Subcutaneous adipose tissue (tissue), 4 donors: ENCODE measurements around the gene CAMKK1. TPM values are rescaled to one million over a fixed set of nuclear protein-coding genes. Genes with fewer than 3 reads are reported as not detected.

Experiments used
- CTCF ChIP-seq: fragments of 450-650 bp; IDR thresholded peaks from one replicate; pipeline ENCODE4 v1.5.1; 2016; ENCODE audit warnings: low read depth, mild to moderate bottlenecking, control low read depth, antibody characterized with exemption, moderate library complexity
- total RNA-seq, 4 donors: library from RNA; depleted of rRNA; stranded (reverse); fragments of >200 nt; gene quantifications; one replicate each; pipeline ENCODE4 v1.1.0, GENCODE V29; 2016

Gene CAMKK1
- total RNA-seq, 4 donors from 2014 or later: 3.2 to 6.6 (median 3.8) TPM

- TF ChIP-seq CTCF: no peak
These were observed 17.8 kb upstream of the CAMKK1 start for GRCh38 chr17:3910420-3911270.

- TF ChIP-seq CTCF: no peak
These were observed 16.4 kb upstream of the CAMKK1 start for GRCh38 chr17:3909257-3909656.

DNA sequence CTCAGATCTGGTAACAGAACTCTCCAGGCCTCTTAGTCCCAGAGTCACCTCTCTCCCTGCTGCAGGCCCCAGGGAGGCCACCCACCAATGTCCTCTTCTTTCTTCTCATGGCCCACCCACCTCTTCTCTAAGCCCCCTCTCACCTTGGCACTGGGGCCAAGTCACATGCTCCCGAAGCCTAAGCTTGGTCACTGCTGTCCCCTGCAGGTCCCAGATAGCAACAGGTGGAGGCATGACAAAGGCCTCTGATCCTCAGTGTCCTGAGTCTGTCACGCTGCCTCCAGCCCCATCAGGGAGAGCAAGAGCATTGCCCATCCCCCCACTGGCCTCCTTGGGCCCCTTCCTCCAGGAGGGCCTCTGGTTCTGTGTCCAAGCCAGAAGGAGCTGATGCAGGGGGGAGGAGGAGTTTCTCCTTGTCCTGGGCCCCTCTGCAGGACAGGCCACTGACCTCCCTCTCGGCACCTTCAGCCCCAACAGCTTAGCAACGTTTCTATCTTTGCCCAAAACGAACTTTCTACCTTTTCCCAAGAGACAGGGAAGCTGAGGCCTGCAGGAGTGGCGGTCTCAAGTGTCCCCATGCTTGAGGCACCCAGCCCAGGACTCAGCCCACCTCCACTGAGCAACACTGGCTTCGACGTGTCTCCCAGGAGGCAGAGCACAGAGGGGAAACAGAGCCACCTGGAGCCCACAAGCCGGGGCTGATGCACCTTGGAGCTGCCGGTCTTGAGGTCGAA is 14.8 kb upstream of the CAMKK1 start:
- TF ChIP-seq CTCF: no peak

DNA sequence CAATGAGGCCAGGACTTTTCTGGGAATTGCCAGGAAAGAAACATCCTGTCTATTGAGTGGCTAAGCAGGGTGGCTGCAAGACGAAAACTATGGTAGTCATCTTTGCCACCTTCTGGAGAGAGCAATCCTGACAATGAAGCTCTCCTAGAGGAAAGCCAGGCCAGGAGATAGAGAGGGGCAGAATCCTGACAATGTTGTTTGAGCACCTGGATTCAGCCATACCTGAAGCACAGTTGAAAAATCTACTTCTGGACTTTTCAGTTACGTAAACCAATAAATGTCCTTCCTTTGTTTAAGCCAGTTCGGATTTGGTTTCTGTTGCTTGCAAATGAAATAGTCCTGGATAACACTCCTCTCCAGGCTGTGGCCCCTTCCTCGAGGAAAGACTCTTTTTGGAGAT is 14.0 kb upstream of the CAMKK1 start:
- no peak for TF ChIP-seq CTCF

GRCh38 chr17:3905017-3905520 is 12.2 kb upstream of the CAMKK1 start:
- no peak for TF ChIP-seq CTCF

DNA sequence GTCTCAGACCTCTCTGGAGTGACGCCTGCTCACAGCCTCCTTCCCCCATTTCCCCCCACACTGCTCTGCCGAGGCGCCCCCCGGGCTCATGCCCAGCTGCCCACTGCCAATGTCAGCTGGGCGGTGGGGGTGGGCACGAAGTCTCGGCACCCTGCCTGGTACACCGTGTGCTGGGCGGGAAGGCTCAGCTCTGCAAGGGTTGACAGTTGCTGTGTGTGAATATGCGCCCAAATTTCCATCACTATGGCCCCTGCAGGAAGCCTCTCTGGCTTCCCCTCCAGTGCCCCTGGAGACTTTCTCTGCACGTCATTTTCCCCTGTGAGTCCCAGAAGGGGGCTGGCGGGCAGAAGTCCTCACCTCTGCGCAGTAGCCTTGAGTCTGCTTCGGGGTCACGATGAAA is 11.6 kb upstream of the CAMKK1 start:
- TF ChIP-seq CTCF: no peak

DNA sequence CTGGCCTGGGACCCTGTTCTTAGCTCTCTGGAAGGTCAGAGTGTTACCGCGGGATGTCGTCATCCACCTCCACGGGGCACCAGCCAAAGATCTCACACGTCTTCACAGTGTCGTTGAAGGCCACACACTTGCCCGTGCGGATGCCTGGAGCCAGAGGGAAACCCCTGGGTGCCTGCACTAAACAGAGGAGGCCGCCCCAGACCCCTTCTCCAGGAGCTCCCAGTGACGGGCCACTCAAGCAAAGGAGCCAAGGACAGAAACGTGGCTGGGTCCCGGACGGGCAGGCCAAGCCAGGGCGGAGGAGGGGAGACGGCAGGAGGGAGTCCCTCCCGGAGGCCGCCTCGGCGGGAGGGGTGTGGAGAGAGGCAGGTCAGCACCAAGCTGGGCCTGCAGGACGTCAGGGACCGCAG is 11.0 kb upstream of the CAMKK1 start:
- no peak for TF ChIP-seq CTCF
